Right lobe of liver (tissue), 6 donors: ENCODE data around the gene TERT. TPM values are rescaled to one million over a fixed set of nuclear protein-coding genes. Genes with fewer than 3 reads are reported as not detected.

Source experiments
- ATAC-seq, 4 donors: fragments of 200-7000 bp; cut with Tn5 transposase; one replicate each; pipeline ENCODE4 v1.9.1; 2020; ENCODE audit warnings: mild to moderate bottlenecking in 4 of 4, moderate library complexity in 4 of 4
- DNase-seq, 3 donors: peaks; one replicate each; pipeline ENCODE4 v3.0.0-alpha.2; 2020
- H3K27ac ChIP-seq, 3 donors: fragments of 200-600 bp; one replicate each; pipeline ENCODE4 v1.8.0; 2022
- H3K27me3 ChIP-seq, 2 donors: fragments of 200-600 bp; one replicate each; pipeline ENCODE4 v1.8.0; 2022
- H3K36me3 ChIP-seq, 4 donors: fragments of 200-600 bp; sonication (generic) in 1 of 4; one replicate each; pipeline versions ENCODE4 v1.5.1 to v1.8.0; 2017 to 2022; ENCODE audit warnings: control low read depth in 1 of 4
- H3K4me1 ChIP-seq, 4 donors: fragments of 200-600 bp; sonication (generic) in 1 of 4; one replicate each; pipeline versions ENCODE4 v1.5.1 to v1.8.0; 2017 to 2022; ENCODE audit warnings: control low read depth in 1 of 4
- H3K4me3 ChIP-seq, 3 donors: fragments of 200-600 bp; one replicate each; pipeline ENCODE4 v1.8.0; 2022
- H3K9me3 ChIP-seq, 4 donors: fragments of 200-600 bp; sonication (generic) in 1 of 4; one replicate each; pipeline versions ENCODE4 v1.5.1 to v1.8.0; 2017 to 2022; ENCODE audit warnings: control low read depth in 1 of 4
- CTCF ChIP-seq, 4 donors: fragments of 200-600 bp in 3 of 4; fragments of 450-650 bp in 1 of 4; IDR thresholded peaks; one replicate each; pipeline versions ENCODE4 v1.5.1 to v1.8.0; 2016 to 2022; ENCODE audit warnings: antibody characterized with exemption in 4 of 4, mild to moderate bottlenecking in 2 of 4
- POLR2A ChIP-seq: fragments of 450-650 bp; IDR thresholded peaks from one replicate; pipeline ENCODE4 v1.6.1; 2017; ENCODE audit warnings: antibody characterized with exemption, mild to moderate bottlenecking
- WGBS: methylation state at CpG from one replicate; pipeline ENCODE4 v1.1.6; 2018; ENCODE audit warnings: low coverage, low lambda C conversion rate; ENCODE audit not compliant: insufficient coverage; ENCODE audit errors: missing lambda C conversion rate; 5-methylcytosine and 5-hydroxymethylcytosine counted together
- intact Hi-C, 2 donors: fragments of 100-400 bp; cut with DNase I; formaldehyde crosslinking; loops; one replicate each; pipeline versions ENCODE4 v1.11.2 to v1.14.1; 2022
- total RNA-seq, 6 experiments: library from RNA; depleted of rRNA in 2 of 6; stranded (reverse); fragments of >200 nt in 2 of 6; fragmentation: NEBNext Ultra II Directional in 3 of 6; extraction: Animal tissue kit (Norgen Biotek cat#: 25700) in 3 of 6; gene quantifications; one replicate each; pipeline versions ENCODE4 v1.1.0 to v1.2.4, GENCODE V29; 2016 to 2023
- donor health status: DM: no; HTN: yes; CAD: no.
- donor health status: DM: no; HTN: no; CAD: no.
- donor health status: DM: no; HTN: no; CAD: no.
- donor health status: DM: no; HTN: yes; CAD: no.
- donor health status: DM: no; HTN: yes; CAD: no.

Gene TERT
- total RNA-seq, 6 experiments from 2014 or later, result not detected

DNA sequence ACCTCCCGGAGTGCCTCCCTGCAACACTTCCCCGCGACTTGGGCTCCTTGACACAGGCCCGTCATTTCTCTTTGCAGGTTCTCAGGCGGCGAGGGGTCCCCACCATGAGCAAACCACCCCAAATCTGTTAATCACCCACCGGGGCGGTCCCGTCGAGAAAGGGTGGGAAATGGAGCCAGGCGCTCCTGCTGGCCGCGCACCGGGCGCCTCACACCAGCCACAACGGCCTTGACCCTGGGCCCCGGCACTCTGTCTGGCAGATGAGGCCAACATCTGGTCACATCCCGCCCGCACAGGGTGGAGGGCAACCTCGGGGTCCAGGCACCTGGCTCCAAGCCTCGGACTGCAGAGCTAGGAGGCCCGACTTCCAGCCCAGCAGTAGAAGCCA is 776 bp upstream of the TERT start:
- Histone ChIP-seq H3K4me3 (no peak overlapping the region), H3K36me3 (no peaks in the 10 kb centered on the region), H3K27me3 (peaks cover 0 to 5% of the 10 kb centered on the region in 2 donors), H3K27ac (no peak overlapping the region), H3K4me1 (peaks cover 0 to 6% (median 0%) of the 10 kb centered on the region in 4 donors), H3K9me3 (no peaks in the 10 kb centered on the region)
- DNase-seq (peak in 1 of 3 donors; percentile 43), ATAC-seq (peak in 1 of 4 donors; percentile 8)
- TF ChIP-seq POLR2A, result no peak
- no peak for TF ChIP-seq CTCF (IDR thresholded peaks at IDR 0.05)
- intact Hi-C loops, result no loop called here
- 48% methylated on average over 3 of the region's 22 CpGs for WGBS

DNA sequence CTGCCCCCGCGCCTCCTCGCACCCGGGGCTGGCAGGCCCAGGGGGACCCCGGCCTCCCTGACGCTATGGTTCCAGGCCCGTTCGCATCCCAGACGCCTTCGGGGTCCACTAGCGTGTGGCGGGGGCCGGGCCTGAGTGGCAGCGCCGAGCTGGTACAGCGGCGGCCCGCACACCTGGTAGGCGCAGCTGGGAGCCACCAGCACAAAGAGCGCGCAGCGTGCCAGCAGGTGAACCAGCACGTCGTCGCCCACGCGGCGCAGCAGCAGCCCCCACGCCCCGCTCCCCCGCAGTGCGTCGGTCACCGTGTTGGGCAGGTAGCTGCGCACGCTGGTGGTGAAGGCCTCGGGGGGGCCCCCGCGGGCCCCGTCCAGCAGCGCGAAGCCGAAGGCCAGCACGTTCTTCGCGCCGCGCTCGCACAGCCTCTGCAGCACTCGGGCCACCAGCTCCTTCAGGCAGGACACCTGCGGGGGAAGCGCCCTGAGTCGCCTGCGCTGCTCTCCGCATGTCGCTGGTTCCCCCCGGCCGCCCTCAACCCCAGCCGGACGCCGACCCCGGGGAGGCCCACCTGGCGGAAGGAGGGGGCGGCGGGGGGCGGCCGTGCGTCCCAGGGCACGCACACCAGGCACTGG is 548 bp downstream of the TERT start:
- no peaks in the 10 kb centered on the region for H3K9me3 ChIP-seq
- ATAC-seq, result peak in 1 of 4 donors; percentile 9
- DNase-seq, result peak in 1 of 3 donors; percentile 33
- WGBS, result no CpG with 5 or more reads among the region's 69 CpGs
- no peak overlapping the region for H3K4me3 ChIP-seq
- intact Hi-C loops, result no loop called here
- peaks cover 0 to 6% (median 0%) of the 10 kb centered on the region in 4 donors for H3K4me1 ChIP-seq
- no peak for TF ChIP-seq CTCF (IDR thresholded peaks at IDR 0.05)
- TF ChIP-seq POLR2A, result no peak
- no peak overlapping the region for H3K27ac ChIP-seq
- peaks cover 0 to 5% of the 10 kb centered on the region in 2 donors for H3K27me3 ChIP-seq
- no peaks in the 10 kb centered on the region for H3K36me3 ChIP-seq

DNA sequence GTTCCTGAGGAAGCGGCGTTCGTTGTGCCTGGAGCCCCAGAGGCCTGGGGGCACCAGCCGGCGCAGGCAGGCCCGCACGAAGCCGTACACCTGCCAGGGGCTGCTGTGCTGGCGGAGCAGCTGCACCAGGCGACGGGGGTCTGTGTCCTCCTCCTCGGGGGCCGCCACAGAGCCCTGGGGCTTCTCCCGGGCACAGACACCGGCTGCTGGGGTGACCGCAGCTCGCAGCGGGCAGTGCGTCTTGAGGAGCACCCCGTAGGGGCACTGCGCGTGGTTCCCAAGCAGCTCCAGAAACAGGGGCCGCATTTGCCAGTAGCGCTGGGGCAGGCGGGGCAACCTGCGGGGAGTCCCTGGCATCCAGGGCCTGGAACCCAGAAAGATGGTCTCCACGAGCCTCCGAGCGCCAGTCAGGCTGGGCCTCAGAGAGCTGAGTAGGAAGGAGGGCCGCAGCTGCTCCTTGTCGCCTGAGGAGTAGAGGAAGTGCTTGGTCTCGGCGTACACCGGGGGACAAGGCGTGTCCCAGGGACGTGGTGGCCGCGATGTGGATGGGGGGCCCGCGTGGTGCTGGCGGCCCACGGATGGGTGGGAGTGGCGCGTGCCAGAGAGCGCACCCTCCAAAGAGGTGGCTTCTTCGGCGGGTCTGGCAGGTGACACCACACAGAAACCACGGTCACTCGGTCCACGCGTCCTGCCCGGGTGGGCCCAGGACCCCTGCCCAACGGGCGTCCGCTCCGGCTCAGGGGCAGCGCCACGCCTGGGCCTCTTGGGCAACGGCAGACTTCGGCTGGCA is 1.3 kb downstream of the TERT start:
- Histone ChIP-seq H3K27ac (no peak overlapping the region), H3K4me1 (peaks cover 0 to 6% (median 0%) of the 10 kb centered on the region in 4 donors), H3K4me3 (no peak overlapping the region), H3K9me3 (no peaks in the 10 kb centered on the region), H3K36me3 (no peaks in the 10 kb centered on the region), H3K27me3 (peaks cover 0 to 5% of the 10 kb centered on the region in 2 donors)
- TF ChIP-seq POLR2A, result no peak
- TF ChIP-seq CTCF (IDR thresholded peaks at IDR 0.05), result no peak
- intact Hi-C loops, result no loop called here
- DNase-seq (peak in 1 of 3 donors; percentile 37), ATAC-seq (peak in 1 of 4 donors; percentile 20)
- 95% methylated on average over 4 of the region's 60 CpGs for WGBS

- DNase-seq, result peak in 1 of 3 donors; percentile 20
- ATAC-seq, result no peak
- H3K4me1 ChIP-seq, result peaks cover 0 to 6% (median 0%) of the 10 kb centered on the region in 4 donors
- H3K27ac ChIP-seq, result no peak overlapping the region
- H3K9me3 ChIP-seq, result no peaks in the 10 kb centered on the region
- H3K36me3 ChIP-seq, result no peaks in the 10 kb centered on the region
- no peak overlapping the region for H3K4me3 ChIP-seq
- TF ChIP-seq POLR2A (no peak), CTCF (IDR thresholded peaks at IDR 0.05) (no peak)
- intact Hi-C loops, result no loop called here
- H3K27me3 ChIP-seq, result peaks cover 0 to 5% of the 10 kb centered on the region in 2 donors
- 78% methylated on average over 22 of the region's 30 CpGs for WGBS
Observed at GRCh38 chr5:1292846-1293415, 1.9 kb downstream of the TERT start.
